GM21717 (cell line): ENCODE measurements around the gene MAN2B1.
"Not testable (repeated sequence)": the region's sequence is repeated elsewhere in the genome, so short reads cannot be mapped to it uniquely, and the experiment has no call there.

Experiments
- ATAC-seq: cut with Tn5 transposase; IDR thresholded peaks from one replicate; pipeline ENCODE4 v1.9.1; 2021; ENCODE audit warnings: mild to moderate bottlenecking, moderate library complexity; ENCODE audit not compliant: unreplicated experiment

The MAN2B1 gene

GRCh38 chr19:12664406-12665280 lies 1.9 kb downstream of the MAN2B1 start:
- no peak for ATAC-seq

DNA sequence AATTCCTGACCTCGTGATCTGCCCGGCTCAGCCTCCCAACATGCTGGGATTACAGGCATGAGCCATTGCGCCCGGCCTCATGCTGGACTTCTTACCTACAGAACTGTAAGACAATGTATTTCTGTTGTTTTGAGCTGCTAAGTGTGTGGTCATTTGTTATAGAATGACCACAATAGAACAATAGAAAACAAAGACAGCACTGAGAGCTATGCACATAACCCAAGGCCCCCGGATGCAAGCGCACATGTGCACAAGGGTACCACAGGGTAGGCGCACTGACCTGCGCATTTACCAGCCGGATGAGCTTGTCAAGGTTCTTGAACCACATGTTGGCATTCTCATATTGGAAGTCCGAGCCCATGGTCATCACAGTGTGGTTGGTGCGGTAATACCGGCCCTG lies 5.6 kb downstream of the MAN2B1 start:
- no peak for ATAC-seq

- no peak for ATAC-seq
Observed at GRCh38 chr19:12657966-12658365, 8.6 kb downstream of the MAN2B1 start.

DNA sequence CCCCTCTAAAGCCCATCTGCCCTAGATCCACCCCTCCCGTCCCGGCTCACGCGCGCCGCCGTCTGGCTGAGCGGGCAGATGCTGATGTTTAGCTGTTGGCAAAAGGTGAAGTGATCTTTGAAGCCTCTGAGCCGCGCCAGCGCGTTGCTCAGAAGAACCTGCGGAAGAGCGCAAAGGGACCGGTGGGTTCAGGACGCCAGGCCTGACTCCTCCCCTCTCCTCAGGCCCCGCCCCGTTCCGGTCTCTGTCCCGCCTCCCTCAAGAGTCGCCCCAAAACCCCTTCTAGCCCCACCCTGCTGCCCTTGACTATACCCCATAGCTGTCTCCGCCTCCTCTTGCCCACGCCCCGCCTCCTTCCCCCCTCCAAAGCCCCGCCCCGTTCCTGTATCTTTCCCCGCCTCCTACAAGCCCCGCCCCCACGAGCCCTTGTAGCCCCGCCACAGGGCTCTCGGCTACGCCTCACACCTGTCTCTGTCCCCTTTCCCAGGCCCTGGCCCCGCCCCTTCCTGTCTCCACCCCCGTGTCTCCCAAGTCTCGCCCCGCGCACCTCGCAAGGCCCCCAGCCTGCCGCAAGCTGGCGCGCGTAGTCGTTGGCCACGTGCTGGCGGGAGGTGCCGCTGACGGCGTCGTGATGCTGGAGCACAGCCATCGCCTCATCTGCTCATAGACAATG lies 9.5 kb downstream of the MAN2B1 start:
- no peak for ATAC-seq

- no peak for ATAC-seq
Observed at GRCh38 chr19:12655546-12655945, 11.0 kb downstream of the MAN2B1 start.

DNA sequence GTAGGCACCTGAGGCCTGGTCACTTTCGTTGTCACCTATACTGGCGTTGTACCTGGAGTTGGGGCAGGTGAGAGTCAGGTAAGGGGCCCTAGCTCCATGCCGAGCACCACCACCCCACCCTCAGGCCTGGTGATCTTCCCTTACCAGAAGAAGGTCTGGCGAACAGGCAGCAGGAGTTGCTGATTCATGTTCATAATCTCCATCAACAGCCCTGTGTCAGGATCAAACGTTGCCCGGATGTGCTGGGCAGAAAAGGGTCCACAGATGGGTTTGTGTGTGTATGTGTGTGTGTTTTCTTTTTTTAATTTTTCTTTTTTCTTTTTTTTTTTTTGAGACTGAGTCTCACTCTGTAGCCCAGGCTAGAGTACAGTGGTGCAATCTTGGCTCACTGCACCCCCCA lies 14.3 kb downstream of the MAN2B1 start:
- ATAC-seq, result no peak

- no peak for ATAC-seq
Observed at GRCh38 chr19:12649941-12650340, 16.6 kb downstream of the MAN2B1 start.

- no peak for ATAC-seq
Observed at GRCh38 chr19:12648088-12648487, 18.5 kb downstream of the MAN2B1 start.

DNA sequence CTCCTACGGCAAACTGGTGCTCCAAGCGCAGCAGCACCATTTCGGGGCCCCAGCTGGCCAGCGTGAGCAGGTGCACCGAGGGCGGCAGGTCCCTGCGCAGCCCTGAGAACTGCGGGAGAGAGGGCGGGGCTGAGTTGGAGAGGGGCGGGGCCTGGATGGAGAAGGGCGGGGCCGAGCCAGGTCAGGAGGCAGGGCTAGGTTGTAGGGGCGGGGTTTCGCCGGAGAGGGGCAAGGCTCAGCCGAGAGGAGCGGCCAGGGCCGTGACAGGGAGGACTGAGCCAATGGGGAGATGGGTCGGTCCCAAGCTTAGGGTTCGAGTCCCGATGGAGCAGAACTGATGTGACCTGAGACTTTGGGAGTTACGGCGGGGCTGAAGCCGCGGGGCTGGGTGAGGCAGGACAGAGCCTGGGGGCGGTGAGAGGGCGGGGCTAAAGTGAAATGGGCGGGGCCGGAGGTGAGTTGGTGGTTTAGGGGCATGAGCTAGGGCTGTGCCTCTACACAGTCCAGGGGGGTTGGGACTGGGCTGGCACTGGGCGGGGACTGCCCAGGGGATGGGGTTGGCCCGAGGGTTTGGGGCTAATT lies 19.0 kb downstream of the MAN2B1 start:
- ATAC-seq, result no peak

- no peak for ATAC-seq
Observed at GRCh38 chr19:12647047-12647446, 19.5 kb downstream of the MAN2B1 start.

DNA sequence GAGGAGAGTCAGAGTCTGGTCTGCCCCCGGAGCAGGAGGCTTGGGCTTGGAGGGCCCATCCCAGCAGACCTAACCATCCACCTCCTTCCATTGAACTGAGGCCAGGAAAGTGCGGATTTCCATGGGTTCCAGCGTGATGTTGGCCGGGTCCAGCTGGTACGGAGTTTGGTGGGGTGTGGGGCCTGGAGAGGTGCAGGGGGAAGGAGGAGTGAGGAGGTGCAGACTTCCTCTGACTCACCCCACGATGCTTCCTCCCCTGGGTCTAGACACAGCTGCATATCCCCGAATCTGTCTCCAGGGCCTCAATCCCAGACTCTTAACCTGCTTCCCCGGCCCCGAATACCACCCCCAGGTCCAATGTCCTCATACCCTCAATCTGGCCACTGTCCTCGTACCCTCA lies 20.0 kb downstream of the MAN2B1 start:
- no peak for ATAC-seq

DNA sequence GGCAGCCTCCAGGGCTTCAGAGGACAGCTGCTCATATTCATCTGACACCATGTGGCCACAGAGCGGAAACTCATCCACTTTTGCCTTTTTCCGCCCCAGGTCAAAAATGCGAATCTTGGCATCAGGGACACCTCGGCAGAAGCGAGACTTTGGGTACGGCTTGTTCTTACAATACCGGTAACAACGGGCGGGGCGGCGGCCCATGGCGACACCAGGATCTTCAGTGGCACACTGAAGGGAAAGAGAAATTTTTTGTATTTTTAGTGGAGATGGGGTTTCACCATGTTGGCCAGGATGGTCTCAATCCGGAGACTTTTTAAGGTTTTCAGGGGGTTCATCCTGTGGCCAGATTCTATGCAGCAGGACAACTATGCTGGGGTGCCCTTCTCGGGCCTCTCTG lies 22.8 kb downstream of the MAN2B1 start:
- not testable (repeated sequence) for ATAC-seq

DNA sequence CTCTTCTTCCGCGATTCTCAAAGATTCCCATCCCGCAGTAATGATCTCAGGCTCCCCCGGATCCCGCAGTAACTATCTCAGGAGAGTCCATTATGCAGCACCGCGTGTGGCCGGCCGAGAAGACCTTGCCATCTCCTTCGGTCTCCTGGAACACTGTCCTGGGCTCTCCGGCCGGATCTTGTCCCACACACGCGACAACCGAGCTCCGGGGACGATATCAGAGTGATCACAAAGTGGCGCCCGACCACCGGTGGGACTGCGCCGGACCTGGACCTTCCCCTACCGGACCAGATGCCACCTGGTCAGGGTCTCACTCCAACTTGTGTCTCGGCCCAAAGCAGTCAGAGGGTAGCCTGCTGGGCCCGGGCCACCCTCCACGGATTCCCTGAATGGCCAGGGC lies 24.0 kb downstream of the MAN2B1 start:
- ATAC-seq, result no peak

DNA sequence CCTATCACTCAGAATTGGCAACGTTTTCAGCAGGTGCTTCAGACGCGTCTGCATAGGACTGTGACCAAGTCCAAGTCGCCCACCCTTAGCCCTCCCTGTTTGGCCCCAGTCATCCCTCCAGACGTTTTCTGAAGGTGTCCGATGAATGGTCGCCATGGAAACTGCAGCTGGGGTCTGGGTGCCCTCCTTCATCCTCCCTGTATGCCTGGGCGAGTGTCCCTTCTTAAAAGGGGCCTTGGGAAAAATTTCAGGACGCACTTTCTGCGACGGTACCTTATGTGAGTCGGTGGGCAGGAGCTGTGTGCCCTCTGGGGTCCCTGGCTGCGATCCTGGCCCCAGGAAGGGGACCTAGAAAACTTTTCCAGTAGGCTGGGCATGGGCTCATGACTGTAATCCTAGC lies 25.1 kb downstream of the MAN2B1 start:
- ATAC-seq, result no peak

GRCh38 chr19:12639901-12640613 lies 26.5 kb downstream of the MAN2B1 start:
- ATAC-seq, result peak; percentile 80

GRCh38 chr19:12638611-12639182 lies 27.8 kb downstream of the MAN2B1 start:
- no peak for ATAC-seq

- no peak for ATAC-seq
Observed at GRCh38 chr19:12636631-12637030, 29.9 kb downstream of the MAN2B1 start.

- no peak for ATAC-seq
Observed at GRCh38 chr19:12629215-12629614, 37.3 kb downstream of the MAN2B1 start.

- ATAC-seq, result no peak
Observed at GRCh38 chr19:12628040-12629022, 38.2 kb downstream of the MAN2B1 start.

- no peak for ATAC-seq
Observed at GRCh38 chr19:12626958-12627357, 39.6 kb downstream of the MAN2B1 start.
